CD4-positive, alpha-beta T cell treated with Interleukin-6 for 4 hours (primary cell): ENCODE measurements around the gene FMNL3.
"Not testable (repeated sequence)": the region's sequence is repeated elsewhere in the genome, so short reads cannot be mapped to it uniquely, and the experiment has no call there.

Experiments
- DNase-seq: peaks from one replicate; pipeline ENCODE4 v3.0.0-alpha.2; 2020; ENCODE audit warnings: mixed read lengths

Gene FMNL3

GRCh38 chr12:49626836-49627235 lies 80.4 kb downstream of the FMNL3 start:
- no peak for DNase-seq

GRCh38 chr12:49626169-49626835 lies 80.9 kb downstream of the FMNL3 start:
- no peak for DNase-seq

DNA sequence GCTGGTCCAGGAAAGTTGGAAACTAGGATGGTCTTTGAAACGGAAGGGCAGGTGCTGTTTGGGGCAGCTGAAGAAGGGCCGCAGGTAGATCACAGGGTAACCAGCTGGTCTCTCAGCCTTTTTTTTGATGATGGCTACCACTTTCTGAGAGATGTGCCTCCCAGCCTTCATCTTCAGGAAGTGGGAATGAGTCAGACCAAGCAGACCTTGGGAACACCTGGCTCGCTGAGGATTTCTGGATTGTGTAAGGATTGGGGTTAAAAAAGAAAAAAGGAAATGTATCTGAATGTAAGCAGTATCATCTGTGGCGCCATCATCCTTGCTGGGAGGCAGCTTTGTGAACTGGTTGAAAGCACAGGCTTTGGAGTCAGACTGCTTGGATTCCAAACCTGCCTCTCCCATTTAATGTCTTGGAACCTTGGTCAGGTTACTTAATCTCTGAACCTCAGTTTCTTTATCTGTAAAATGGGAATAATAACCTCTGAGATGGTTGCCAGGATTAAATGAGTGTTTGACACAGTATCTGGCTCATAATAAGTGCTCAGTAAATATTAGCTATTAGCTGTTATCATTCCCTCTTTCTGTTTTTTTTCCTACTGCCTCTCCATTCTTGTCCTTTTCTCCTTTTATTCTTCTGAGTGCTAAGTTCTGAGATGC lies 82.2 kb downstream of the FMNL3 start:
- DNase-seq = no peak

DNA sequence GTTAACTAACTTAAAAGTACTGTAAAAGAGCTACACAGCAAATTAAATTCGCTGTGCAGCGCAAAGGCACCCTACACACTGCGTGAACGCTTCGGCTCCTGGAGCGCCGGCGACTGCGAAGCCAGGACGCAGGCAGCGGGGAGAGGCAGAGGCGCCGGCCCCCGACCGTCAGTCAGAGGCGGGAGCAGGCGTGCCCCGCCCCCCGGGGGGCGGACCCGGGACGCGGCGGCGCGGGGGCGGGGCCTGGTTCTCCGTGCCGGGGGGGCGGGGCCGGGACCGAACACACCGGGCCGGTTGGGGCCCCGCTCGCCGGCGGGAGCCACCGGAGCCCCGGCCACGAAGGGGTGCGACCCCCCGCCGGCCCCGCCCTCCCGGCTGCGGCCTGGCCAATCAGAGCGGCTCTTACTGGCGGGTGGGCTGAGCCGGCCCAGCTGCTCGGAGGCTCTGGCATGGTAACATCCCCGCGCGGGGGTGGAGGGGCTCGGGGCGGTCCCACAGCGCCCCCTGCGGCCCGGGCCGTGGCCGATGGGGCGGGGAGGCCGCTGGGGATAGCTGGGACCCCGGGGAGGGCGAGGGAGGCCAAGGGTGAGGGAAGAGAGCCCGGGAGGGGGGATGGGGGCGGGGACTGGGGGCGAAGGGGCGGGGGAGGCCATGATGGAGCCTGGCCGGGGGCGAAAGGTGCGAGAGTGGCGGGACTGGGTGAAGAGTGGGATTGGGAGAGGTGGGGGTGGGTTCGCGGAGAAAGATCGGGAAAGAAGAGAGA lies 83.9 kb downstream of the FMNL3 start, which contains the start of gene PRPF40B:
Gene PRPF40B (plus strand): TSS at position 420 of the 763 bp plus-strand sequence. CDS start 30 bp downstream, at position 450.
- DNase-seq = peak; percentile 86

DNA sequence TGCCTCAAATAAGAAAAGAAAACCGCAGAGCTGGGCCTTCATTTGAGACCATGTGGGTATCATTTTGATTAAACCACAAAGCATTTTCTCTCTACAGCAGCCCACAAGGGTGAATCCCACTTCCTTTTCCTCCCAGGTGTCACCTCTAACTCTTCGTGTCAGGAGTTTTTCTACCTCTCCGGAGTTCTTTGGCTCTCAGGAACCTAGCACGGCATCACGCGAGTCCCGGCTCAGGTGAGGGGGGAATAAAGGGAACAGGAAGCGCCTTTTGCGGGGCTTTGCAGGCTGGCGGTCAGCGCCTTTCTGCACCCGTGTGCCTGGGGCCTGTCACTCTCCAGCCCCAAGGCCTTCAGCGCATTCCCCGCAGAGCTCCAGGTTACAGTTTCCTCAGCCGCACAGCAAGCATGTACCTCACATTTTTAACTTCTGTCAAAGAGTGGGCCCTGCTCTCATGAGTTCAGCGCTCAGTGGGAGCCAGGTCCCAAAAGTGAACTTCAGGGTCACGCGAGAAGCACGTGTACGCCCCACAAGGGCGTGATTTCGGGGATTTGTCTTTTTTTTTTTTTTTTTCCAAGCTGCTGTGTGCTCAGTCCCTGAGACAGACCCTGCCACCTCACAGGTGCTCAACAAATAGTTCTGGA lies 84.6 kb downstream of the FMNL3 start:
- DNase-seq = peak; percentile 64

GRCh38 chr12:49621651-49622500 lies 85.3 kb downstream of the FMNL3 start:
- DNase-seq = no peak

DNA sequence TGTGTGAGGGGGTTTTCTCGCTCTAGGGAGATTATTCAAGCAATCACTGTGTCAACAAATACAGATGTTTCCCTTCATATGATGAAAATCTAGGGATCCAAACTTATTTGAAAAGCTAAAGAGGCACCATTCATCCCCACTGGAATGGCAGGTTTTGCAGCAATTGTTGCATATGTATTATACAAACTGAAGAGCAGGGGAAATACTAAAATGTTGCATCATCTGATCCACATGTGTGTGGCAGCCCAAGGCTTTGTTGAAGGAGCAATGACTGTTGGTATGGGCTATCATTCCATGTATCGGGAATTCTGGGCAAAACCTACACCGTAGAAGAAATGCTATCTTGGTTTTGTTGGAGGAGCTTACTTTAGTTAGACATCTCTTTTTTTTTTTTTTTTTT lies 87.9 kb downstream of the FMNL3 start:
- no peak for DNase-seq

DNA sequence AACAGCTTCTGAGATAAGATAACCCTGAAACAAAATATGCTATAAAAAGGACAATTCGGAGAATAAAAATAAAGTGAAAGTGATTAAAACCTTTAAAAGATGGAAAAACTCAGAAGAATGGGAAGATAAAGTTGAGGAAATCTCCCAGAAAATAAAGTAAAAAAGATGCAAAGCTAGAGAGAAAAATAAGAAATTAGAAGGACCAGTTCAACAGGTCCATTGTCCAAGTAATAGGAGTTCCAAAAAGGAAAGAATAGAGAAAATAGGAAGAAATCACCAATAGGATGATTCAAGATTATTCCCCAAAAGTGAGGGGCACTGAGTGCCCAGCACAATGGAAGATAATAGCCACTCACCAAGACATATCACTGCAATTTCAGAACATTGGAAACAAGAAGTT lies 88.6 kb downstream of the FMNL3 start:
- no peak for DNase-seq

- DNase-seq = no peak
Observed at GRCh38 chr12:49616533-49617219, 90.5 kb downstream of the FMNL3 start.

DNA sequence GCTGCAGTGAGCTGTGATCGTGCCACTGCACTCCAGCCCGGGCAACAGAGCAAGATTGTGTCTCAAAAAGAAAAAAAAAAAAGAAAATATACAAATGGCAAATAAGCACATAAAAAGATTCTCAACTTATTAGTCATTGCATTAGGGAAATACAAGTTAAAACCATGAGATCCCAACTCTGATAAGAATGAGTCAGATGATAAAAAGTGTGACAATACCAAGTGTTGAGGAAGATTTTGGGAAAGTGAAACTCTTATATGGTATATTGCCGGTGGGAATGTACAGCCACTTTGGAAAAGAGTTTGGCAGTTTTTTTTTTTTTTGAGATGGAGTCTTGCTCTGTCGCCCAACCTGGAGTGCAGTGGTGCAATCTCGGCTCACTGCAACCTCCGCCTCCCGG lies 91.5 kb downstream of the FMNL3 start:
- no peak for DNase-seq

- DNase-seq = no peak
Observed at GRCh38 chr12:49612210-49612609, 95.0 kb downstream of the FMNL3 start.

GRCh38 chr12:49610785-49611184 lies 96.4 kb downstream of the FMNL3 start:
- DNase-seq = not testable (repeated sequence)

DNA sequence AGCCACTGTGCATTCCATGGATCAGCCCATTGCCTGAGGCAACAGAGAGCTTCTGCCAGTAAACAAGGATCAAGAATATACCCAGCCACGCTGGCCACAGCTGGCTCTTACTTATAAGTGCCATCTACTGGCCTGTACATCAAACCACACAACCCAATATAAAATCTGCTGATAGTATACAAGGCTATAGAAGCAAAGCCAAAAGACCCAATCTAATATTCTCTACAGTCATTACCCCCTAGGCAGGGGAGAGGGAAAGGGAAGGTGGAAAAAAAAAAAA lies 97.4 kb downstream of the FMNL3 start:
- DNase-seq = no peak

DNA sequence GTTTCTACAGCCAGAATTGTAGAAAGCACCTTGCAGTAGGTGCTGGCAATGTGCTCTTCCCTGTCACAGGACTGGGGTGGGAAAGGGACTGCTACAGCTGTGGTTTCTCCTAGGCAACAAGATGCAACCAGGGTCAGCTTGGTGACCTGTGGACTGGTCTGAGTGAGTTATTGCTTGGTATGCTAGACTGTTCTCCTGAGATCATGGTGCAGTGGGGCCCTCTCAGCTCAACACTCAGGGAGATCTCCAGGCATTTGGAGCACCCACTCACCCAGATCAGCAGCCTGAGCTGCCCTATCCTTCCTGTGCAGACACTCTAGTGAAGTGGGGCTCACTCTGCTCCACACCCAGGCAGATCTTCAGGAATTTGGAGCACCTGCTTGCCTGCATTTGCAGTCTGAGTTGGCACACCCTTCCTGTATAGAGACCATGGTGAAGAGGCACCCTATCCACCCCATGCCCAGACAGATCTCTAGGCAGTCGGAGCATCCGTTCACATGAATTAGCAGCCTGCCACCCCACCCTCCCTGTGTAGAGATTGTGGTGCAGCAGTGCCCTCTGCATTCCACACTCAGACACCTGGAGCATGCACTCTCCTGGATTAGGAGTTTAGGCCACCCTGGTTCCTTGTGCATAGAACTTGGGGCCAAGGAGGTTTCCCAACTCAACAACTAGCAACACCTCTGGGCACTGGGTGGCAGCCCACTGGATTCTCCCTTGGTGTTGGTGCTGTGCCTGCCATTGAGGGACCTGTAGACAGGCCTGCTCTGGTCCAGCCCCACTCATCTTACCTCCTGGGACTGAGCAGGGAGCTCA lies 97.9 kb downstream of the FMNL3 start:
- DNase-seq = no peak

DNA sequence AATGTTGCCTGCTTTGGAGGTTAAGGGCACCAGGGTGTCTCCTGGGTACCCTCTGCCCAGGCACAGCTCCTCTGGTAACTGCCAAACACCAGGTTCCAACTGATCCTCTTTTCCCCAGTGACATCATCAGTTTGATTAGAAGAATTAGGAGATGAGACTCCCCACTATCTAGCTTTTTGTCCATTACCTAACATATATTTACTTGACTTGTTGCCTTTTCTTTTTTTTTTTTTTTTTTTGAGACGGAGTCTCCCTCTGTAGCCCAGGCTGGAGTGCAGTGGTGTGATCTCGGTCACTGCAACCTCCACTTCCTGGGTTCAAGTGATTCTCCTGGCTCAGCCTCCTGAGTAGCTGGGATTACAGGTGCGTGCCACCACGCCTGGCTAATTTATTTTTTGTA lies 101.7 kb downstream of the FMNL3 start, which contains the start of gene FAM186B:
Gene FAM186B (minus strand): TSS at position 101 of the 400 bp plus-strand sequence. CDS start 162 bp downstream, outside the sequence.
- DNase-seq = not testable (repeated sequence)

DNA sequence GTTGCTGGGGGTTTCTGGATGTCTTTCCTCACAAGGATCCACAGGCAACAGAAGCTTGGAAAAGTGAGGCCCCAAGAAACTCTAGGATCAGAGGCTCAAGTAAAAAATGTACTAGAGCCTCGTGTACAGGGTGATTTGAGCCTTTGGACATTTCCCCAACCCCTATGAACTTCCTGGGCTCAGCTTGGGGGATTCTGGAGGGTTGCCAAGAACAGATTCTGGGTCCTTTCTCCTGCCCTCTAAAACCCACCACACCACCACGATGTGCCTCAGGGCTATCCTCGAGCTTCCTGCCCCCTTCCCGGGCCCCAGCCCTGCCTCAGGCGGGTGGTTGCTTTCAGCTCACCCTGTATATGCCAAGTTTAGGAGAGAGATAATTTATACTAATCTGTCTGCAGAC lies 102.3 kb downstream of the FMNL3 start:
- DNase-seq = no peak

- no peak for DNase-seq
Observed at GRCh38 chr12:49603721-49604120, 103.5 kb downstream of the FMNL3 start.

DNA sequence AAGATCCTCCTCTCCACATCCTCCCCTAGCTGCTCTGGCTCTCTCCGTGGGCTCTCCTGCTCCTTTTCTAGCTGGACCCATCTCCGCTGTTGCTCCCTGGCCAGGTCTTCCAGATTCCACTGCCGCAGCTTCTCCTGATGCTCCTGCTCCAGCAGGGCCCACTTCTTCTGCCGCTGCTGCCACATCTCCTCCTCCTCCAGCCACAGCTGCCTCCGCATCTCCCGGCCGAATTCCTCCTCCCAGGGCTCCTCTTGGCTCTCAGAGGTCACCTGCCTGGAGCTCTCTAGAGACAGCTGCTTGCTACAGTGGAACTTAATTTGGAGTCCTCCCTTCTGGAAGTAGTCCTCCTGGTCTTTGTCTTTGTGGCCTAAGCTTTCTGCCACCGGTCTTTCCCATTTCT lies 107.2 kb downstream of the FMNL3 start:
- no peak for DNase-seq

DNA sequence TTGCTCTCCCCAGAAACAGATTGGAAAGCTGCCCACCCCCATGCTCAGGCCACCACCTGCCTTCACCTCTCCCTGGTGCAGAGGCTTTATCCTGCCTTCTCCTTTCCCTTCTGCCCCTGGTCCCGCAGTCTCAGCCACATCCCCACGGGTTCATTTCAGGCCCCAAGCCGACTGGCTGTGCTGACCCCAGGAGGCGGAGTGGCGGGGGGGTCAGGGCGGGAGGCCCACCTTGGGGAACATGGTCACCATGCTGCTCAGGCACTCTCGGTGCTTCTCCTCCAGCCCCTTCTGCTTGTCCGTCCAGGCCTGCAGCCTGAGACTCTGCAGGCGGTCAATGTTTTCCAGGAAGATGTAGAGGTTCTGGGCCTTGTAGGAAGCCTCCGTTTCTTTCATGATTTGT lies 108.7 kb downstream of the FMNL3 start:
- DNase-seq = no peak

GRCh38 chr12:49588721-49589516 lies 118.3 kb downstream of the FMNL3 start:
- DNase-seq = no peak
